DMS114 treated with DMSO at 0.1 percent for 48 hours (cell line): ENCODE measurements around the gene CNOT6.
"Not testable (repeated sequence)": the region's sequence is repeated elsewhere in the genome, so short reads cannot be mapped to it uniquely, and the experiment has no call there.

ENCODE experiments used
- DNase-seq: peaks from one replicate; lab custom pipeline; 2025; ENCODE audit not compliant: unreplicated experiment; lab: John Stamatoyannopoulos, UW

The CNOT6 gene

DNA sequence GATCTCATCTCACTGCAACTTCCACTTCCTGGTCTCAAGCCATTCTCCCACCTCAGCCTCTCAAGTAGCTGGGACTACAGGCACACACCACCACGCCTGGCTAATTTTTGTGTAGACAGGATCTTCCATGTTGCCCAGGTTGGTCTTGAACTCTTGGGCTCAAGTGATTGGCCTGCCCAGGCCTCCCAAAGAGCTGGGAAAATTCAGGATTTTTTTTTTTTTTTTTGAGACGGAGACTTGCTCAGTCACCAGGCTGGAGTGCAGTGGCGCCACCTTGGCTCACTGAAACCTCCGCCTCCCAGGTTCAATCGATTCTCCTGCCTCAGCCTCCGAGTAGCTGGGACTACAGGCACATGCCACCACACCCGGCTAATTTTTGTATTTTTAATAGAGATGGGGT lies 21.8 kb downstream of the CNOT6 start:
- DNase-seq, result not testable (repeated sequence)

DNA sequence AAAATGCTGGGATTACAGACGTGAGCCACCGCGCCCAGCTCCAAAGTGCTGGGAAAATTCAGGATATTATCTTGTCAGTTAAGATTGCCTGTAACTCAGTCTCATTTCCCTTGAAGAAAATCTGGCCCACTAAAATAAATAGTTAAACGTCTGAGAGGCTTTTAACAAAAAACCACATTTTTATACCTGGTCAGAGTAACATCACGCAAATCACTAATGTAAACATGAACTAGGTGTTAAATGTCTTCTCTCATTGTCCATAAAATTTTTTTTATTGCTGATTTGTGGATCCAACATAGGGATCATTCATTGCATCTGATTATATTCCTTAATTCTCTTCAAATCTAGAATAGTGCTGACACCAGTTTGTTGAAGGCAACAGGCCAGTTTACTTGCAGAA lies 22.3 kb downstream of the CNOT6 start:
- no peak for DNase-seq

DNA sequence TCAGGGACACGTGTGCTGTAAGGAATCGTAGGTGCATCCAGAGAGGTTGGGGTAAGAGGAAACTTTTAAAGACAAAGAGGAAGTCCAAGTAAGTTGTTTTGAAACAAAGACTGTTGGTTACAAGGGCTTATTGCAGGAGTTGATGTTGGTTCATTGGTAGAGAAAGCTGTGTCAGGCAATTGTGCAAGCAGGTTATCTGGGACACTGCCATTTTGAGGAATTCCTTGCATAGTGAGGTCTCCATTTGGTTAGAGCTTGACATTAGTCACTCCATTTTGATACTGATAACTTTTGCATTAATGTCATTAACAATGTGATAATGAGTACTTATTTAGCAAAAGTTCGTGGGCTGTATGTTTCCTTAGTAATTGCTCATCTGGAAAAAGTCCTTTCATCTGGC lies 24.9 kb downstream of the CNOT6 start:
- DNase-seq, result no peak

DNA sequence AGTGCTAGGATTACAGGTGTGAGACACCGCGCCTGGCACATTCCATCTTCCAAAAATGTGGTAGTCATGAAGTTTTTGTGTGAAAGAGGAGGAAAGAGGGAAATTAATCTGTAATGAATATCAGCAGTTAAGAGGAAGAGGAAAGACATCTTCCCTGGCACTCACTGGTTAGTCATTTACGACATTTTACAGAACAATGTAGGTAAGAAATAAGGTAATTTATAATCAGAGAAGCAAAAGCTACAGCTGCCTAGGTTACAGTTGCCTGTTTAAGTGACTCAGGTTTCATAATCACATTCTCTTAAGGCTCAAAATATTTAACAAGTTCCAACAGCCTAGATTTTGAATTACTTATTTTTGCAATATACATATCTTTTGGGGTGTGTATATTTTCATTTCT lies 26.9 kb downstream of the CNOT6 start:
- no peak for DNase-seq

DNA sequence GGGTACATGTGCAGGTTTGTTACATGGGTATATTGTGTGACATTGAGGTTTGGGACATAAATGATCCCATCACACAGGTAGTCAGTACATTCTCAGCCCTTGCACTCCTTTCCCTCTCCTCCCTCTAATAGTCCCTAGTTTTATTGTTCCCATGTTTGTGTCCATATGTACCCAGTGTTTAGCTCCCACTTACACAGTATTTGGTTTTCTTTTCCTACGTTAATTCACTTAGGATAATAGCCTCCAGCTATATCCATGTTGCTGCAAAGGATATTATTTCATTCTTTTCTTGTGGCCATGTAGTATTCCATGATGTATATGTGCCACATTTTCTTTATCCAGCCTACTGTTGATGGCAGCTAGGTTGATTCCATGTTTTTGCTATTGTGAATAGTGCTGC lies 27.4 kb downstream of the CNOT6 start:
- no peak for DNase-seq

DNA sequence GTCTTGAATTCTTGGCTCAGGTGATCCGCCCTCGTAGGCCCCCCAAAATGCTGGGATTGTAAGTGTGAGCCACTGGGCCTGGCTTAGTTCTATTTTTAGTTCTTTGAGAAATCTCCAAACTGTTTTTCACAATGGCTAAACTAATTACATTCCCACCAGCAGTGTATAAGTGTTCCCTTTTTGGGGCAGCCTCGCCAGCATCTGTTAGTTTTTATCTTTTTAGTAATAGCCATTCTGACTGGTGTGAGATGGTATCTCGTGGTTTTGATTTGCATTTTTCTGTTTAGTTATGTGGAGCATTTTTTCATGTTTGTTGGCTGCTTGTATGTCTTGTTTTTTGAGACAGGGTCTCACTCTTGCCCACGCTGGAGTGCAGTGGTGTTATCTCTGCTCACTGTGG lies 28.2 kb downstream of the CNOT6 start:
- no peak for DNase-seq

DNA sequence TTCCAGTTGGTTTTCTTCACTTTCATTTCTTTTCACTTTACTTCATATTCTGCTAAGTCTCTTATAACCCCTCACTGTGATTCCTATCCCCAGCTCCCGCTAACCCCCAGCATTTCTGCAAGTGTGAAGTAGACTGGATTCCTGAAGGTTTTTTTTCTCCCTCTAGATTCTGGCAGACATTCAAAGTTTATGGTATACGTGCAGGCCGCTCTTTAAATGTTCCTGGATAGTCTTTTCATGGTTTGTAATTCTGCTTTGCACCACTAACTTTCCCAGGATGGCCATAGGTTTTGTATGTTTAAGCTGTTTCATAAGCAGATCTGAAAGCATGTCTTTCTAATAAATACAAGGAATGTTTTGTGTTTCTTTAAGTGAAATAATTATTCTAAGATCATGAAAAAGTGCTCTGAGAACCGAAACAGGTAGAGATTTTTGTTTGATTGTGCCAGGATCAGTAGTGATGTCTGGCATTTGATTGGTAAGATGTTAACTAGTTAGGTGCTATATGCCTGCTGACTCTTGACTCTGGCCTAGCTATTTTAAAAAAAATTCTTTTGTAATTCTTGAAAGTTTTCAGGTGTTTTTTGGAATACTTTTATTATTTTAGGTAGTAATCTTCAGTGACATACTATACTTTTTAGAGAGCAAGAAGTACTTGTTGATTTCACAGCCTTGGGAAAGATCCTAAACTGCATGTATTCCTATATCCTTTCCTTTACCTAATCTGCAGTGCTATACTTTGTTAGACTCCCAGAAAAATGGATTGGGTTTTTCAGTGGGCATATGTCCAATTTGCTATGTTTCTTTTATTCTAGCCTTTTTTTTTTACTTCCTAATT lies 29.7 kb downstream of the CNOT6 start:
- no peak for DNase-seq

DNA sequence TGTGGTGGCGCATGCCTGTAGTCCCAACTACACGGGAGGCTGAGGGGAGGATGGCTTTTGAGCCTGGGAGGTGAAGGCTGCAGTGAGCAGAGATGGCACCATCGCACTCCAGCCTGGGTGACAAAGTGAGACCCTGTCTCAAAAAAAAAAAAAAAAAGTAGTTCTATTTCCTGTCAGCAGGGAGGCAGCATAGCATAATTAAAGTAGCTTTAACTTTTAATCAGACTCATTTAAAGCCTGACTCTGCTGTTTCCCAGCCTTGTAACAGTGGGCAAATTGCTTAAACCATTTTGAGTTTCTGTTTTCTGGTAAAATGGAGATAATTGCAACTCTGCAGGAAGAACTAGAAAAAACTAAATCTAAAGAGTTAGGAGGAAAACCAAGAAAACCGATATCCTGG lies 31.2 kb downstream of the CNOT6 start:
- DNase-seq, result no peak

DNA sequence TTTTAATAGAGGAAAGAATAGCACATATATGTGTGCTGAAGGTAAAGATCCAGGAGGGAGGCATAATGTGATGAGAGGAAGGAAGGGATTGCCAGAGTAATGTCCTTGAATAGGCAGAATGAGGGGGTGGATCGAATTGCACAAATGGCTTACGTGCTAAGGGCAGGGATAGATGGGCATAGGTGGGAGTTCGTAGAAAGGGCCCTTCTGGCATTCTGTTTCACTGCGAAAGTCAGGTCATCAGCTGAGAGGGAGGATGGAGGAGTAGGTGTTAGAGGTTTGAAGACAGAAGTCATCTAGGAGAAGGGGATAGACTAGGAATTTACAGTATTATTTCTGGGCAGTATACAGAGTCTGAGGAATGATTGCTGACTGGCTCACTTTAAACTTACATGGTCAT lies 32.1 kb downstream of the CNOT6 start:
- DNase-seq, result no peak

DNA sequence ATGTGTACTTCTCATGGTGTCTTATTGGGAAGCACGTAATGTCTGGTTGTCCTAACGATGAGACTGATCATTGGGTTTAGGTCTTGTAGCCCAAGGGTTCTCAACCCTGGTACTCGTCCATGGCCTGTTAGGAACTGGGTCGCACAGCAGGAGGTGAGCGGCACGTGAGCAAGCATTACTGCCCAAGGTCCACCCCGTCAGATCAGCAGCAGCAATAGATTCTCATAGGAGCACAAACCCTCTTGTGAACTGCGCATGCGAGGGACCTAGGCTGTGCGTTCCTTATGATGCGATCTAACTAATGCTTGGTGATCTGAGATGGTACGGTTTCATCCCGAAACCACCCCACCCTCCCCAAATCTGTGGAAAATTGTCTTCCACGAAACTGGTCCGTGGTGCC lies 33.5 kb downstream of the CNOT6 start:
- no peak for DNase-seq

DNA sequence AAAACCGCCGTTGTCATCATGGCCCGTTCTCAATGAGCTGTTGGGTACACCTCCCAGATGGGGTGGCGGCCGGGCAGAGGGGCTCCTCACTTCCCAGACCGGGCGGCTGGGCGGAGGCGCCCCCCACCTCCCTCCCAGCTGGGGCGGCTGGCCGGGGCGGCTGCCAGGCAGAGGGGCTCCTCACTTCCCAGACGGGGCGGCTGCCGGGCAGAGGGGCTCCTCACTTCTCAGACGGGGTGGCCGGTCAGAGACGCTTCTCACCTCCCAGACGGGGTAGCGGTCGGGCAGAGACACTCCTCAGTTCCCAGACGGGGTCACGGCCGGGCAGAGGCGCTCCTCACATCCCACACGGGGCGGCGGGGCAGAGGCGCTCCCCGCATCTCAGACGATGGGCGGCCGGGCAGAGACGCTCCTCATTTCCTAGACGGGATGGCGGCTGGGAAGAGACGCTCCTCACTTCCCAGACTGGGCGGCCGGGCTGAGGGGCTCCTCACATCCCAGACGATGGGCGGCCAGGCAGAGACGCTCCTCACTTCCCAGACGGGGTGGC lies 36.9 kb downstream of the CNOT6 start:
- not testable (repeated sequence) for DNase-seq

DNA sequence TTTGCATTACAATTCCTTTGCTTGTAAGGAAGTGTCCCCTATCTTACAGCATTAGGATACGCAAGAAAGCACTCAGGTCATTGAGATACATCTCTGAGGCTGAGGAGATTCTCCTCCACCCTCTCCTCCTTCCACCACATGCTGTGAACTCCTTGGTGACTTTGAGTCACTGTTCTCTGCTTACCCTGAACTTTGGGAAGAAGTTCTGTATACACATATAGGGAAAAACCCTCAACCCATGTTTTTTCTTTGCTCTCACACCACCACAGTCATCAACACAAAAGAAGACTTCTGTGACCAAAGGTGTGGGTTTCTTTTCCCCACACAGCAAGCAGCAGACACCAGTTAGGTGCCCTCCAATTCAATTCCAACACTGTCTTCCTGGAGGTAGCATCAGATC lies 38.1 kb downstream of the CNOT6 start:
- no peak for DNase-seq

DNA sequence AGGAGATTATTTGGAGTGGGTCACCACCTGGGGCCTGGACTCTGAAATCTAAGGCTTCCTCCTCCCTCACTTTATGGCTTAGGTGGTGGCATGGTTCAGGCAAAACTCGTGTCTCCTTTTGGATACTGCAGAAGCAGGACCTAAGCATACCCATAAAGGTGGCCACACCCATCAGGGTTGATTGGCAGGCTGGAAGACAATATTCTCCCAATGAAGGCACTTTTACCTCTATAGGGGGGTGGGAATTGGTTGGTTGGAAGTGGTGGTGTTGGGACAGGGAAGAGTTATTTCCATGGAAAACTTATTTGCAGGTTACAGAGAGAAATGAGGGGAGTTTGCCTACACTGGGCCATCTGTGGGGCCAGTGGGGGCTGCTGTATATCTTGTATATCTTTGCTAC lies 39.7 kb downstream of the CNOT6 start:
- no peak for DNase-seq

DNA sequence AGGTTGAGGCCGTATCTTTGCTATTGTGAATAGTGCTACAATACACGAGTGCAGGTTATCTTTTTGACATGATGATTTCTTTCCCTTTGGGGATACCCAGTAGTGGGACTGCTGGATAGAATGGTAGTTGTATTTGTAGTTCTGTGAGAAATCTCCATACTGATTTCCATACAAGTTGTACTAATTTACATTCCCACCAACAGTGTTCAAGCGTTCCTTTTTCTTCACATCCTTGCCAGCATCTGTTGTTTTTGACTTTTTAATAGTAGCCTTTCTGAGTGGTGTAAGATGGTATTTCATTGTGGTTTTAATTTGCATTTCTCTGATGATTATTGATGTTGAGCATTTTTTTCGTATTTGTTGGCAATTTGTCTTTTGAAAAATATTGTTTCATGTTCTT lies 41.4 kb downstream of the CNOT6 start:
- no peak for DNase-seq

DNA sequence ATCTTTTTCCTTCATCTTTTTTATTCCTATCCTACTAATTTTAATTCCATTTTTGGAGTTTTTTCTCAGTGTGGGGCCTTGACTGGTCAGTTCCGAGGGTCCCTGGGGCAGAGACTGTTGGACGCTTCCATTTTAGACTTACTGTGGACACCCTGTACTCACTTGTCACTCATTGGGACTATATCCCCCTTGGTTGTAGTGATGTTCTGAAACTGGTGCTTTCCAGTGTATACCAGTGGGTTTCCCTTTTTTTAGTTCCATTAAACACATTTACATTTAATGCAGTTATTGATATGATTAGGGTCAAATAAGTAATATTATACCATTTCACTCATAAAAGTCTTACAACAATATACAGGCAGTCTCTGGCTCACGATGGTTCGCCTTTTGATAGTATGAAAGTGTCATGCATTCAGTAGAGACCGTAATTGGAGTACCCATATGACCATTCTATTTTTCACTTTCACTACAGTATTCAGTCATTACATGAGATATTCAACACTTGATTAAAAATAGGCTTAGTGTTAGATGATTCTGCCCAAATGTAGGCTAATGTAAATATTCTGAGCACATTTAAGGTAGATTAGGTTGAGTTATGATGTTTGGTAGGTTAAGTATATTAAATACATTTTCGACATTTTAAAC lies 46.0 kb downstream of the CNOT6 start:
- no peak for DNase-seq

DNA sequence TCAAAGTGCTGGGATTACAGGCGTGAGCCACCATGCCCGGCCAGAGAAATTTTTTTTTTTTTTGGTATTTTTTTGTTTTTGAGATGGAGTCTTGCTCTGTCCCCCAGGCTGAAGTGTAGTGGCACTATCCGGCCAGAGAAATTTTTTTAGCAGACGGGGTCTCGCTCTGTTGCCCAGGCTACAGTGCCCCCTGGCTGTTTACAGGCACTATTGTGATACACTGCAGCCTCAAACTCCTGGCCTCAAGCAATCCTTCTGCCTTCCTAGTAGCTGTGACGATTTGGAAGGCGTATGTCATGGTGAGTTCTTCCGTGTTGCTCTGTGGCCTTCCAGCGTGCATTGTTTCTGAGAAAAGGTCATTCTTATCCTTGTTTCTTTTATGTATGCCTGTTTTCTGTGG lies 47.5 kb downstream of the CNOT6 start:
- DNase-seq, result no peak

DNA sequence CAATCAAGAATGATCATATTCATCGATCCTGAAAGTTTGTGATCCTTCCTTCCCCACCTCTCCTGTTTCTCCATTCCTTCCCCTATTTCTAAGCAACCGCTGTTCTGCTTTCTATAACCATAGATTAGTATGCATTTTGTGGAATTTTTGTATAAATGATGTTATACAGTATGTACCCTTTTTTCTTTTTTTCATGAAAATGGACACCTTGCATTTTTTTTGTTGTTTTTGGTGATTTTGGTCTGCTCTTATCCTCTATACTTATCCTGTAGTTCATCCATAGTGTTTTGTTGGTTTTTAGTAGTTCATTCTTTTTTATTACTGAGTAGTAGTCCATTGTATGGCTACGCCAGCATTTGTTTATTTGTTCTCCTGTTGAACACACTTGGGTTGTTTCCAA lies 51.1 kb downstream of the CNOT6 start:
- no peak for DNase-seq

DNA sequence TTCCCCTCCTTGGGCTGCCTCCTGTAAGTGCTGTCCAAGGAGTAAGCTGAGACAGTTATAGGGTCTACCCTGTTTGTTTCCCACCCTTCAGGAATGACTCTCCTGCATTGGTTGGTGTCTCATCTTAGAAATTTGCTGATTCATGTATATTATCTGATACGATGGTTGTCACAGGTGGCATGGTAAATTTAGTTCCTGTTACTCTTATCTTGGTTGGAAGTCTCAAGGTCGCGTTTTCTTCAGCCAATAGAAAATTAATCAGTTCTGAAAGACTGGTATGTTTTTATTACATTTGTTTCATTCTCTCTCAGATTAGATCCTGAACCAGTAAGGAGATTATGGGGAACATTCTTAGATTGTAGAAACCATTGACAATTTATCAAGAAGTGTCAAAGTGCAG lies 54.4 kb downstream of the CNOT6 start:
- DNase-seq, result no peak

DNA sequence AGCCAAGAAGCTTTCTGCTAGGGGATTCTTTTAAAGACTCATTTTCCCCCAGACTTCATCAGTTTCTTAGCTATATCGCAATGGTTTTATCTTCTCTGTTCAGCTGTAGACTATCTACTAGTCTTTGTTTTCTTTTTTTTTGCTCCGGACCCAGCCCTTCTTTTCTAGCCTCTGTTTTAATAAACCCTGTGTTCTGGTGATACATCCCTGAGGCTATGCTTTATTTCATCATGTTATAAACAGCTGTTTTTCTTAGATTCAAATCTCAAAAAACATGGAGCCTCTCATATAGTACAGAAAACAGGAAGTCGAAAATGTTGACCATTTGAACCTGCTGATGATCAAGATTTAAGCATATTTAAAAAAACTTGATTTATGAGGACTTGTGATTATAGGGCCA lies 59.4 kb downstream of the CNOT6 start:
- no peak for DNase-seq

DNA sequence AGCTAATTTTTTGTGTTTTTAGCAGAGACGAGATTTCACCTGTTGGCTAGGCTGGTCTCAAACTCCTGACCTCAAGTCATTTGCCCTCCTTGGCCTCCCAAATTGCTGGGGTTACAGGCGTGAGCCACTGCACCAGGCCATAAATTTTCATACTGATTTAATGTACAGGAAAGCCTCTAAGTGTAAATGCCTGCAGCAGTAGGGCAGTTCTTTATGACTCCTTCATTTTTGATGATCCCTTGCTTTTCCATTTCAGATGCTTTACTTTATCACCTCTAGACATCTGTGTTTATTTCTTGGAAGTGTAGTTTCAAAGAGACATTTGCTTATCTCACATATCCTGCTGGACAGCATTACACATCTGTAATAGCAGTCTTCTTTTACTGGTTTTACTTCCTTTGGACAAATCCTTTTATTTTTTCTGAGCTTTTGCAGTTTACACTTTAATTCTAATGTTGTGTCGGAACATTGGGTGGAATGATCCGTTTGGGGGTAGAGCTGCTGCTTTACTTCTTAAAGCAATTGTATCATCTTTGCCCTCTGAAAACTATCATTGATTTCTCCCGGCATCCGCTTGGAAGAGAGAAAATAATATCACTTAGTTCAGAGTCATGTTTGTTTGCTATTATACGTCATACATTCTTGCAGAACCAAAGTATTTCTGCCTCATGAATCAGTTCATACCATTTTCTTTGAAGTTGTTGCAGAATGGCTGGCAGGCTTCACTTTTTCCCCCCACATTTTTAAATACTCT lies 61.2 kb downstream of the CNOT6 start:
- DNase-seq, result no peak

DNA sequence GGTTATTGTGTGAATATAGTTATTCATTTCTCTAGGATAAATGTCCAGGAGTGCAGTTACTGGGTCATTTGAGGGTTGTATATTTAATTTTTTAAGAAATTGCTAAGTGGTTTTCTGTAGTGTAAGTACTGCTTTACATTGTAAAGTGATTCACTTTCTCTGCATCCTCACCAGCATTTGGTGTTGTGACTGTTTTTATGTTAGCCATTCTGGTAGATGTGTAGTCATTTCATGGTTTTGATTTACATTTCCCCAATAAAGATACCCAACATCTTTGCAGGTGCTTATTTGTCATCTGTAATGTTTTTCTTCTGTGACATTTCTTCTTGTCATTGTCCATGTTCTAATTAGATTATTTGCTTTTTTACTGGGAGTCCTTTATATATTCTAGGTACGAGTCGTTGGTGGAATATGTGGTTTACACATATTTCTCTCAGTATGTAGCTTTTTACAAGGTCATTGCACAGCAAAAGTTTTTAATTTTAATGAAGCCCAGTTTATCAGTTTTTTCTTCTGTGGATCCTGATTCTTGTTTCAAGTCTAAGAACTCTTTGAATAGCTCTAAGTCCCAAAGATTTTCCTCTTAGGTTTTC lies 63.1 kb downstream of the CNOT6 start:
- no peak for DNase-seq
